ENCODE data around the gene NADK.

DNA sequence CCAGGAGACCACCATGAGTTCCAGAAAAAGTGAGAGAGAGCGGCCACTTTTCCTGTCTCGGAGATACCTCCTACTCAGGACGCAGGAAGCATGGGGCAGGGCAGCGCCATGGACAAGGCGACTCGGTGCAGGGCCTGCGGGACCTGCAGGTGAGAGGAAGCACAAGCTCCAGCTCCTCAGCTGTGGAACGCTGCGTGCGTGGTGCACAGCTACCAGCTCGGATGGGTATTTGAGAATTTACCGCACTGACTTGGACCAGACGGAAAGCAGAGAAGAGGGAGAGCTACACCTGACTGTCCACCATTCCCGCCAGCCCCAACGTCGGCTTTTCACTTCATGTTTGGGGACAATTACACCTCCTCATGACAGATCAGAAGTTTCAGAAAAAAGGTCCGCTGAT is 45.9 kb downstream of the NADK start:
- TF ChIP-seq POLR2A (IDR thresholded peaks at IDR 0.05), result no peak
- TF ChIP-seq, protein P1, sequence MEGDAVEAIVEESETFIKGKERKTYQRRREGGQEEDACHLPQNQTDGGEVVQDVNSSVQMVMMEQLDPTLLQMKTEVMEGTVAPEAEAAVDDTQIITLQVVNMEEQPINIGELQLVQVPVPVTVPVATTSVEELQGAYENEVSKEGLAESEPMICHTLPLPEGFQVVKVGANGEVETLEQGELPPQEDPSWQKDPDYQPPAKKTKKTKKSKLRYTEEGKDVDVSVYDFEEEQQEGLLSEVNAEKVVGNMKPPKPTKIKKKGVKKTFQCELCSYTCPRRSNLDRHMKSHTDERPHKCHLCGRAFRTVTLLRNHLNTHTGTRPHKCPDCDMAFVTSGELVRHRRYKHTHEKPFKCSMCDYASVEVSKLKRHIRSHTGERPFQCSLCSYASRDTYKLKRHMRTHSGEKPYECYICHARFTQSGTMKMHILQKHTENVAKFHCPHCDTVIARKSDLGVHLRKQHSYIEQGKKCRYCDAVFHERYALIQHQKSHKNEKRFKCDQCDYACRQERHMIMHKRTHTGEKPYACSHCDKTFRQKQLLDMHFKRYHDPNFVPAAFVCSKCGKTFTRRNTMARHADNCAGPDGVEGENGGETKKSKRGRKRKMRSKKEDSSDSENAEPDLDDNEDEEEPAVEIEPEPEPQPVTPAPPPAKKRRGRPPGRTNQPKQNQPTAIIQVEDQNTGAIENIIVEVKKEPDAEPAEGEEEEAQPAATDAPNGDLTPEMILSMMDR (IDR thresholded peaks at IDR 0.05), result no peak
